ENCODE data around the gene RAB17. TPM values are rescaled to one million over a fixed set of nuclear protein-coding genes. Genes with fewer than 3 reads are reported as not detected.

RAB17 gene
- total RNA-seq, 1 experiment from 2014 or later: 60.9 TPM

DNA sequence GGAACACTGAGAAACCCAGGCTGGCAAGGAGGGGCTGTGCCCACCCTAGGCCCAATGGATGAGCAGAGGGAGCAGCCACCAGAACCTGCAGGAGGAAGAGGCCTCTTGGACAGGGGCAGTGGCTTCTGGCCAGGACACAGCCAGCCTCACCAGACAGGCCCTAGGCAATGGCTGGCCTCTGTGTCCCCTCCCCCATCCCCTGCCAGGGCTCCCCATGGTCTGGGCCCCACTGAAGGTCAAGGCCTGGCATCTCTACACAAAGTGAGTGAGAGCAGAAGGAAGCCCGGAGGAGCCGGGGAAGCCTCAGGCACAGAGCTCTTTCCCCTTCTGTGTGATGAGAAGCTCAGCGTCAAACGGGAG lies 17.8 kb downstream of the RAB17 start:
- Histone ChIP-seq H3K4me3 (ENCODE audit: low read depth, low read length) (no peak overlapping the region), H3K27me3 (replicated peaks; ENCODE audit: control insufficient read depth, insufficient read depth, low read length) (no peaks in the 10 kb centered on the region), H3K4me1 (no peaks in the 10 kb centered on the region), H3K9me3 (no peaks in the 10 kb centered on the region), H3K36me3 (ENCODE audit: control insufficient read depth, insufficient read depth, low read length) (no peaks in the 10 kb centered on the region)
- DNase-seq: no peak
- intact Hi-C loops (cut with micrococcal nuclease; ENCODE audit: unreplicated experiment): loop anchor here (1.0 kb wide), 3 partner anchors 60 to 101 kb away; no protein-coding TSS in a partner anchor
- Mint-ChIP-seq H3K4me1 (ENCODE audit: low read depth, unreplicated experiment) (peaks cover 8% of the 10 kb centered on the region), H3K9me3 (ENCODE audit: unreplicated experiment) (no peaks in the 10 kb centered on the region), H3K4me3 (ENCODE audit: unreplicated experiment) (no peak overlapping the region), H3K36me3 (ENCODE audit: insufficient read depth, unreplicated experiment) (peaks cover 20% of the 10 kb centered on the region), H3K27ac (ENCODE audit: unreplicated experiment) (no peak overlapping the region), H3K27me3 (ENCODE audit: insufficient read depth, unreplicated experiment) (no peaks in the 10 kb centered on the region)
- POLR2A ChIA-PET: no interaction called here
- BruUV-seq (replicated peaks): no TSS peak
- CTCF ChIA-PET: interaction anchor here (1.6 to 3.8 kb wide), 5 partner anchors 29 to 202 kb away, joined by 3 to 131 read pairs (median 11); no protein-coding TSS in a partner anchor
- no peak for TF ChIP-seq CTCF (IDR thresholded peaks at IDR 0.05; ENCODE audit: insufficient read depth in 1 of 2, low read depth in 1 of 2, low read length in 1 of 2, severe bottlenecking in 1 of 2, unreplicated experiment in 1 of 2)

- intact Hi-C loops (cut with micrococcal nuclease; ENCODE audit: unreplicated experiment): loop anchor here (1.0 kb wide), 3 partner anchors 60 to 101 kb away; no protein-coding TSS in a partner anchor
- Mint-ChIP-seq H3K36me3 (ENCODE audit: insufficient read depth, unreplicated experiment) (peaks cover 19% of the 10 kb centered on the region), H3K4me1 (ENCODE audit: low read depth, unreplicated experiment) (peaks cover 8% of the 10 kb centered on the region), H3K27me3 (ENCODE audit: insufficient read depth, unreplicated experiment) (no peaks in the 10 kb centered on the region), H3K4me3 (ENCODE audit: unreplicated experiment) (no peak overlapping the region), H3K27ac (ENCODE audit: unreplicated experiment) (peak overlapping the region; percentile 25), H3K9me3 (ENCODE audit: unreplicated experiment) (no peaks in the 10 kb centered on the region)
- Histone ChIP-seq H3K4me3 (ENCODE audit: low read depth, low read length) (no peak overlapping the region), H3K4me1 (no peaks in the 10 kb centered on the region), H3K27me3 (replicated peaks; ENCODE audit: control insufficient read depth, insufficient read depth, low read length) (no peaks in the 10 kb centered on the region), H3K9me3 (no peaks in the 10 kb centered on the region), H3K36me3 (ENCODE audit: control insufficient read depth, insufficient read depth, low read length) (no peaks in the 10 kb centered on the region)
- POLR2A ChIA-PET: no interaction called here
- CTCF ChIA-PET: interaction anchor here (0.6 to 3.8 kb wide), 20 partner anchors 9 to 203 kb away, joined by 3 to 131 read pairs (median 4); partner anchors contain the start of gene RAB17
- peak; percentile 79 to 90 for TF ChIP-seq CTCF (IDR thresholded peaks at IDR 0.05; ENCODE audit: insufficient read depth in 1 of 2, low read depth in 1 of 2, low read length in 1 of 2, severe bottlenecking in 1 of 2, unreplicated experiment in 1 of 2)
- no TSS peak for BruUV-seq (replicated peaks)
- peak; percentile 82 to 86 for DNase-seq
These were observed 18.4 kb downstream of the RAB17 start for GRCh38 chr2:237572021-237572741.

GRCh38 chr2:237571551-237571950 lies 19.0 kb downstream of the RAB17 start:
- H3K27ac Mint-ChIP-seq (ENCODE audit: unreplicated experiment): peak overlapping the region; percentile 25
- no peaks in the 10 kb centered on the region for H3K27me3 Mint-ChIP-seq (ENCODE audit: insufficient read depth, unreplicated experiment)
- Histone ChIP-seq H3K9me3 (no peaks in the 10 kb centered on the region), H3K4me1 (no peaks in the 10 kb centered on the region), H3K4me3 (ENCODE audit: low read depth, low read length) (no peak overlapping the region), H3K27me3 (replicated peaks; ENCODE audit: control insufficient read depth, insufficient read depth, low read length) (no peaks in the 10 kb centered on the region), H3K36me3 (ENCODE audit: control insufficient read depth, insufficient read depth, low read length) (no peaks in the 10 kb centered on the region)
- peaks cover 13% of the 10 kb centered on the region for H3K36me3 Mint-ChIP-seq (ENCODE audit: insufficient read depth, unreplicated experiment)
- no peak overlapping the region for H3K4me3 Mint-ChIP-seq (ENCODE audit: unreplicated experiment)
- intact Hi-C loops (cut with micrococcal nuclease; ENCODE audit: unreplicated experiment): no loop called here
- H3K4me1 Mint-ChIP-seq (ENCODE audit: low read depth, unreplicated experiment): peaks cover 8% of the 10 kb centered on the region
- no peak for DNase-seq
- POLR2A ChIA-PET: no interaction called here
- TF ChIP-seq CTCF (IDR thresholded peaks at IDR 0.05; ENCODE audit: insufficient read depth in 1 of 2, low read depth in 1 of 2, low read length in 1 of 2, severe bottlenecking in 1 of 2, unreplicated experiment in 1 of 2): no peak
- no TSS peak for BruUV-seq (replicated peaks)
- H3K9me3 Mint-ChIP-seq (ENCODE audit: unreplicated experiment): no peaks in the 10 kb centered on the region
- CTCF ChIA-PET: interaction anchor here (0.6 to 3.8 kb wide), 20 partner anchors 10 to 203 kb away, joined by 3 to 131 read pairs (median 4); partner anchors contain the start of gene RAB17
